Right lobe of liver (tissue), 4 donors: ENCODE measurements around the gene PLXNA4.

Experiments
- CTCF ChIP-seq, 4 donors: fragments of 200-600 bp in 3 of 4; fragments of 450-650 bp in 1 of 4; IDR thresholded peaks; one replicate each; pipeline versions ENCODE4 v1.5.1 to v1.8.0; 2016 to 2022; ENCODE audit warnings: antibody characterized with exemption in 4 of 4, mild to moderate bottlenecking in 2 of 4
- POLR2A ChIP-seq: fragments of 450-650 bp; IDR thresholded peaks from one replicate; pipeline ENCODE4 v1.6.1; 2017; ENCODE audit warnings: antibody characterized with exemption, mild to moderate bottlenecking
- donor health status: DM: no; HTN: no; CAD: no.
- donor health status: DM: no; HTN: no; CAD: no.
- donor health status: DM: no; HTN: yes; CAD: no.

GRCh38 chr7:132319481-132319880, 256.8 kb downstream of the PLXNA4 start:
- TF ChIP-seq CTCF (IDR thresholded peaks at IDR 0.05) (no peak), POLR2A (no peak)
